GM19025 (cell line): ENCODE data around the gene CISH.

Experiments
- ATAC-seq: cut with Tn5 transposase; IDR thresholded peaks from one replicate; pipeline ENCODE4 v1.9.1; 2021; ENCODE audit warnings: mild to moderate bottlenecking, low read depth, moderate library complexity; ENCODE audit not compliant: unreplicated experiment

The CISH gene

DNA sequence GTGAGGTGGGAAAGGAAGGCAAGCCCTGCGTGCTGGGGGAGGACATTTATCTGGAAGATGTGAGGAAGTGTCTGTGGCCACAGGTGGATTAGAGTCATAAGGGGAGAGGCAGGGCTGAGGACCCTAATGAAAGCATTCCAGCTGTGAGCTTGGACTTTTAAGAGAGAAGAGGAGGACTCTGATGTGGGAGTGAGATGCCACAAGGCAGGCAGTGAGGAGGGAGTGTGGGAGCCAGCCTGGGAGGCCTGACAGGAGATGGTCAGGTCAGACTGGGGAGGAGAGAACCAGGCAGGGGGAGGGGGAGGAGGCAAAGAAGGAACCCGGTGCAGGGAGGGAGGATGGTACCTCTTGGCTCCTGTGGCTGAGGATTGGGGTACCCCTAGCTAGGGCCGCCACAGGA lies 26.4 kb upstream of the CISH start:
- ATAC-seq = no peak

DNA sequence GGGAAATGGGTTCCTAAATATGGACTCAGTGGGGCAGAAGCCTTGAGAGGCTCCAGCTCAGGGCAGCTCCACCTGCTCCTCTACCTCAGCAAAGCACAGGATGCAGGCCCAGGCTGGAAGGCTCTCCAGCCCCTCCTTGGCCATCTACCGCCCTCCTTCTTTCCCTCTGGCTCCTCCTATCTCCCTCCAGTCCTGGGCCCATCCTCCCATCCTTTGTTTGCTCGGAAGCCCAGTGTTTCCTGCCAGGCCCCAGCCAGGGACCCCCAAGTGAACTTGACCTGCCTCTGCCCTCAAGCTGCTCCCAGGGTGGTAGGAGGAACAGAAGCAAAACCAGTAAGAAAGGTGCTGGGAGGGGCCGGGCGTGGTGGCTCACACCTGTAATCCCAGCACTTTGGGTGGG lies 25.4 kb upstream of the CISH start:
- ATAC-seq = no peak

DNA sequence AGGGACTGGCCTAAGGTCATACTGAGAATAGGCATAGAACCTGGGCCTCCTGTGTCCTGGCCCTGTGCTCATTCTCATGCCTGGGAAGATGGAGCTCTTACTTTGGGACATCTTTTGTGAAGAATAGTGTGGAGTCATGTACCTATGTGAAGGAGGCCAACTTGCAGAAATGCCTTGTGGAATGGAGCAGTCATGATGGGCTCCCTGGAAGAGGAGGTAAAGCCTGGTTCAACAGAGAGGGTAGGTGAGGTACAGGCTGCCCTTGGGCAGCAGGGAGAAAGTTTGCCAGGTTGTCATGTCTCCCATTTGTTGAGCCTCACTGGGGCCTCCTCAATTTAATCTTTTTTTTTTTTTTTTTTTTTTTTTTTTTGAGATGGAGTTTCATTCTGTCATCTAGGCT lies 23.5 kb upstream of the CISH start:
- no peak for ATAC-seq

DNA sequence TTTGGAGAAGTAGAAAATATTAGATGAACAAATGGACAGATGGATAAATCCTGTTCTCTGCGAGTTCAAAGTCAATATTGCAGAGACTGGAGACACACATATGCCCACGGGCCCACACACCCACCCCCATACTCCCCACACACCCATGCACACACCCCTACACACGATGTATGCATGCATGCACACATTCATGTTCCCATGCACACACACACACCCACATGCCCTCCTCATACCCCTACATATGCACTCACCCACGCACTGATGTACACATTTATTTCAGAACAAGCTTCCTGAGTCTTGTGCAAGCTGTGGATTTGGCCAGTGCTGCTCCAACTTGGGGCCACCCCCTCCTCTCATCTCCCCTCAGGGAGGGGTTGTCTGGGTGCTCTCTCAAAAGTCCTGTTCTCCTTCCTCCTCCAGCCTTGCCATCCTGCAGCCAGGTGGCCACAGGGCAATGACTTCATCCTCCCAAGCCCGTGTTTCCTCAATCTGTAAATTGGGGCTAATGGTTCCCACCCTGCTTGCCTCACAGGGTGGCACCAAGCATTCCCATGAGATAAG lies 21.7 kb upstream of the CISH start:
- ATAC-seq = no peak

DNA sequence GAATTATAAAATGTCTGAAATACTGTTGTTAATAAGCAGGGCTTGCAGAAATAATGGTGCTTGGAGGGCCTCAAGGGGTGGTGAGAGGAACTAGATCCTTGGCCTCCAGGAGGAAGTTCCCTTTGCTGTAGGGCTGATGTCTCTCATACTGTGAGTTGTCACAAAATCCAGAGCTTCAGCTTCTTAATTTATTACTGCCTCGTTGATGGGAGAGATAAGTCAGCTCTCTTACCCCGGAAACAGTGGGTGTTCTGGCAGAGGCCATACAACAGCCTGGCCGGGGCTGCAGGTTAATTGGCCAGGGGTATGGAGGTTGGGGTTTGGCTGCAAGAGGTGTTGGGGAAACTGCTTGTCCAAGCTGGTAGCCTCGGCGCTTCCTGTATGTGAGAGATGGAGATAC lies 20.9 kb upstream of the CISH start:
- ATAC-seq = no peak

DNA sequence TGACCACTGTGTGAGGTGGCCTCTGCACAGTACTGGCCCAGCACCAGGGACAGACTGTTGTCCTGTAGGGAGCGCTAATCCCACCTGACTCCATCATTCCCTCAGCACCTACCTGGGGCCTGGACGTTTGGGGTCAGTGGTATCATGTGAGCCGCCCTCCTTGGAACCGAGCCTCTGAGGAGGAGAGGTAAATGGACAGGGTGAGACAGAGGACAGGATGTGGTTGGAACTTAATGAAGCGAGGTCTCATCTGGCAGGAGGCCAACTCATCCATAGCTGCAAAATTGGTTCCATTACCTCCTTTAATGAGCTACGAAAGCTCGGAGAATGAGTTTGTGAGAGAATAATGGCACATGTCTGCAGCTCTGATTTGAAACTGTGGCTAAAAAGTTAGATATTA lies 19.3 kb upstream of the CISH start:
- no peak for ATAC-seq

DNA sequence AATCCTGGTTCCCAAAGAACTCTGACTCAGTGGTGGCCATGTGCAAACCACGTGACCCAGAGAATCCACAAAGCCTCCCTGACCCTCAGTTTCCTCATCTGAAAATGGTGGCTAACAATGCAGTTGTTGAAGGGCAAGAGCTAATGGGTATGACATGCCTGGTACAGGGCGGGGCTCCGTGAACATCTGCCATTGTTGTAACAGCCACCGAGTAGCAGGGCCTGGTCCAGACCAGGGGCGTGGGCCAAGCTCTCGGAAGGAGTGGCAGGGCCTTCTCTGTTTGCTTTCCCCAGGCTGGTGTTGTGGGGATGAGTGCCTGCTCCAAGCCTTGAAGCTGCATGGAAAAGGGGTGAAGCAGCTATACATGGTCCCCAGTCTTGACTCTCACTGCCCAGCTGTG lies 18.8 kb upstream of the CISH start:
- no peak for ATAC-seq

DNA sequence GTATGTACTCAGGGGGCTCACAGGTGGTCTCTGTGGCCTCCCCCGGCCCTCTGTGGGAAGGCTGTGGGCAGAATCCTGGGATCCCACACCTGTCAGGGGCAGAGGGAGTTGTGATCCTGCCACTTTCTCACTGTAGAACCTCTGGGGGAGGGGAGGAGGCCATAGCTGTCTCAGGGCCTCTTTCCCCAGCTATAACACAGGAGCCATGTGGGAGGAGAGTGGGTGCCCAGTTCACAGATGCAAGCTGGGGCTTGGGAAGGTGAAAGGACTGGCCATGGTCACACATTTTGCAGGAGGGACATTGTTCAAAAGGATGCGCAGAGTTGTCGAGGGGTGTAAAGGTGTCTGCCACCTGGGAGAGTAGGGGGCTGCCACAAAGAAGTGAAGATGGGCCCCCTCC lies 17.0 kb upstream of the CISH start:
- ATAC-seq = no peak

DNA sequence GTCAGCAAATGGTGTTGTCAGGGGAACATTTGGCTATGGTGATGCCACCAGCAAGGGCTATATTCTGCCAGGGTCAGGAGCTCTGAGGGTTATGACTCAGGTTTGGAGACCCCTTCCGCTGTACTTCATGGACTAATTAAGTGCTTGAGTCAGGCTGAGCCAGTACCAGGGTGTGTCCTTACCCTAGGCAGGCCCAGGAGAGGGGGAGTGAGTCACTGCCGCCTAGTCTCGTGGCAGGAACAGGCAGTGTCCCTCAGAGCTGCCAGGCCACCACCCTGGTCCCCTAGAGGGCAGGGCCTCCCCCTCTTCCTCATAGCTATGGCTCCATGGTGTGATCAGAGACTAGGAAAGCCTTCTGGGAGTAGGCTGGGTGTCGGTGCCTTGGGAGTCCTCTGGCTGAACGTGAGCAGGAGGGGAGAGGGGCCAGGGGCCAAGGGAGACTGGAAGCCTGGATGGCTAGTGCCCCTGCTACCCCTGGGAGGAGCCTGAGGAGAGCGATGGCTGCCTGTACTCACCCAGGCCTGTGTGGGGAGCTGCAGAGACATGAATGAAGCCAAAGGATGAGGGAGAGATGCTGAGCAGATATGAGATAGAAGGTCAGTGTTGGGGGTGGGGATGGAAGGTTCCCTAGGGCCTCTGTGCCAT lies 16.0 kb upstream of the CISH start:
- ATAC-seq = no peak

DNA sequence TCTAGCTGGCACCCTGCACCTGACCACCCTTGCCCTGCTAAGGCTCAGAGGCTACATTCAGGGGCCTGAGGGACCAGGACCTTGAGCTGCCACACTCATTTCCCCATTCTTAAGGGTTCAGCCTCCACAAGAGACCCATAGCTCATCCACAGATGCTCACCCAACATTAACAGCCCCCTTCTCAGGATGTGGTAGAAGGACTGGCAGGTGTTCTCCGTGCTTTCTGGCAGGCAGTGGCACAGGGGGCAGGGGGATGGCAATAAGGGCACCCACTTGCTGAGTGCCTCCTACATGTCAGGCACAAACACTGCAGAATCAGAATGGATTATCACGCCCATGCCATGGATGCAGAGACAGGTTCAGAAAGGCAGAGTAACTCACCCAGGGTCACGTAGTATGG lies 14.8 kb upstream of the CISH start:
- no peak for ATAC-seq

DNA sequence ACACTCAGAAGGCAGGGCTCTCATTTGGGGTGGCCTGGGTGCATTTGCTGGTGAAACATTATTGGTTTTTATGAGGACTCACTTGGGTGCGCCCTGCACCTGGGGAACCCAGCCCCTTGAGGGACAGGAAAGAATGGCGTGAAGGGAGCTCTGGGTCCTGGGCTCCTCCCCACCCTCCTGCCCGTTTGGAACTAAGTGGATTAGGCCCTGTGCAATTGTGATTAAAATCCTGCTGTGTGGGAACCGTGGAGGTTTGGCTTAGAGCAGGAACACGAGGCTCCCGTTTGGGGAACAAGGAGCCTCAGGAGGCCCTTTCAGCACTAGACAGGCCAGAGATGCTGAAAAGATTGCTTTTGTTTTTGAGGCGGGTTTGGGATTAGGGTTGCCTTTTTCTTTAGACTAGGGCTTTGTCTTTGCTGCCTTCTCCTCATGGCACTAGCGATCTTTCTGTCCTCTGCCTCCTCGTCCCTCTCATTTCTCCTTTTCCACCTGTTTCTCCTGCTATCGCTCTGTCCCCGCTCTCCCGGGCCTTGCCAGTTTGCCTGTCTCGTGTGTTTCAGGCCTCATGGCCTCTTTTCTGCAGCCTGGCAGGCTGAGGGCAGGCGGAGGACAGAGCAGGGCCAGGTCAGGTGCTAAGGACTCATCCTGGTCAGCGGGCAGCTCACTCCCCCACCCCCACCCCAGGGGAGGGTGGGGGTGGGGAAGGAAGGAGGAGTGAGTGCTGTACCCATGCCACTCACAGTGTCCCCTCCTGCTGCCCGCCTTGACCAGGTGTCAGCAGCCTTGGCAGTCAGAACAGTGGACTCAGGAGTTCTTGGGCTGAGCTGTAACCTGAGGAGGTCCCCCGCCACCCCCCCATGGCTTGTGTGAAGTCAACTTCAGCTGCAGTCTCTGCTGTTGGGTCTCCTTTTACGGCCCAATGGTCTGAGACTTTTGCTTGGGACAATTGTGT lies 13.9 kb upstream of the CISH start:
- ATAC-seq = no peak

DNA sequence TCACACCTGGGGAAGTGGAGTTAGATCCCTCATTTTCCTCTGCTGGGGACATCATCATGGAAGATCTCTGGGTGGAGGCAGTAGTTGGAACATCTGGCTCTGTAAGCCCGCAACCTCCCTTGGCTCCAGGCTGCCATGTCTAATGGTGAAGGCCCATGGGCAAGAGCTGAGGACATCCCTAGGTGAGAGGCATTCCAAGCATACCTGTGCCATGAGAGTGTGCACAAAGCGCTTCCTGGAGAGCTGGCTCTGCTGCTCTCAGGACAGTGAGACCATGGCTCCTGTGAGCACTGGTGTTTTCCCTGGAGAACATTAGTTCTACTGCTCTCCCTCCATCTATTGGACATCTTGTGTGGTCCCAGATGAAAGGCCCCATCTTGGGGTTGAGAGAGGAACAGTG lies 13.1 kb upstream of the CISH start:
- ATAC-seq = no peak

DNA sequence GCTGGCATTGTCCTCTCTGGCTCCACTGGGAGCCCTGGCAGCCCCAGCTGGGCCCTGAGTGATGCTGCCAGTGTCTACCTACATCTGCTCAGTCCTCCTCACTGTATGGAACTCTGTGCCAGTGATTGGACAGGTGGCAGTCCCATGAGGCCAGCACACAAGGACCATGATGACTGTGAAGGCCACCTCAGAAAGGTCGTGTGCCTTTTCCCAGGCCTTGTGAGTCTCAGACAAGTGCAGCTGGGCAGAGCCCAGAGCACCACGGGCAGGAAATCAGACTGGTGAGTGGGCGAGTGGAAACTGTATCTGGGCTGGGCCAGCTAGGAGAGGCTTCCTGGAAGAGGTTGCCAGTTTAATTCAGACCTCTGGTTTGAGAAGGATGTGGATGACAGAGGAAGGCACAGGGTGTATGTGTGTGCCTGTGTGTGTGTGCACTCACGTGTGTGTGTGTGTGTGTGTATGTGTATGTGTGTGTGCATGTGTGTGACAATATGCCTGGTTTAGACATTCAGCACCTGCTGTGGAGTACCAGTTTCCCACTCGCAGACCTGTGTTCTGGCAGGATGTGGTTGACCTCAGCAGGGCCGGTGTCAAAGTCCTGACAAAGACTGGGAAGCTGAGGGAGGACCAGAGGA lies 12.4 kb upstream of the CISH start:
- peak; percentile 43 for ATAC-seq

DNA sequence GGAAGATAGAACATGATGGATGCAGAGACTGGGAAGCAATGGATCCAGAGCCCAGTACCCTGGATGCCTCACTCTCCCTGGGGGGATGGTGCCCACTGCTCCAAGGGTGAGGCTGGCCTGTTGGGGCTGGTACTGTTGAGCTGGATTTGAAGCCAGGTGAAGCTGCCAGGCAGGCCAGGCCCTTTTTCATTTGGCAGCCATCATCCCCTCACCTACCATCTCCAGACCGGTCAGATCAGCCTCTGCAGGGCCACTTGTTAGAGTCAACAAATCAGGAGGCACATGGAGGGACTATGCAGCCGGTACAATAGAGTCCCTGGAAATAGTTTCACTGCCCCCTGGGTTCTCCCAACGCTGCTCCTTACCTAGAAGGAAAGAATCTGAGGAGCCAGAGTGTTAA lies 11.3 kb upstream of the CISH start:
- ATAC-seq = no peak

DNA sequence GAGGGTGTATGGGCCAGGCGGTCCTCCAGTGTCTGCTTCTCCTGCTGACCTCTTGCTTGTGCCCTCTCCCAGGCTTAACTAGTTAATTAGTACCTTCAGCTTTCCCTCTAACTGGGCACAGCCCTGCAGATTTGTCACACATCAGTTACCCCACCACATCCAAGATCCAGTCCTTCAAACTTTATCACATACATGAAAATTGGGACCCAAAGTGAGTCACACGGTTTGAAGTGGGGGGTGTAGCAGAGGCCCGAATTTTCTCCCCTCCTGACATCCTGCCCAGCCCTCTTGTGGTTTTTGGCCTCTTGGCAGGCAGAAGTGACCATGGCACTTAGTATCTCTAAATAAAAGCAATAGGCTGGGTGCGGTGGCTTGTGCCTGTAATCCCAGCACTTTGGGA lies 9.2 kb upstream of the CISH start:
- ATAC-seq = no peak

DNA sequence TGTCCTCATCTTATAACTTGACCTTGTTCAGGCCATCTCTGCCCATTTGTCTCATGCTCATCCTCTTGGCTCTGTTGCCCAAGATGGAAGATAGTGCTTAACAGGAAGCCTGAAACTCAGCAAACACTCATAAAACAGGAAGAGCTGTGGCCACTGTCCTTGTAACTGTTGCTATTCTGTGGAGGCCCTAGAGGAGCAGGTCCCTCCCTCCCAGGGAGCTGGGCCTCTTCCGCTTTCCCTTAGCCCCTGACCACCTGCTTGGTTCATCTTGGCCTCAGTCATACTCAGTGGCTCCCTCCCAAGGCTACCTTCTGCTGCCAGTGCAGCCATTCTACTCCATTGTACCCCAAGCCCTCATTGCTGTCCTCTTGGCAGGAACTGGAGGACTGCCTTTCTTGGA lies 8.8 kb upstream of the CISH start:
- no peak for ATAC-seq

DNA sequence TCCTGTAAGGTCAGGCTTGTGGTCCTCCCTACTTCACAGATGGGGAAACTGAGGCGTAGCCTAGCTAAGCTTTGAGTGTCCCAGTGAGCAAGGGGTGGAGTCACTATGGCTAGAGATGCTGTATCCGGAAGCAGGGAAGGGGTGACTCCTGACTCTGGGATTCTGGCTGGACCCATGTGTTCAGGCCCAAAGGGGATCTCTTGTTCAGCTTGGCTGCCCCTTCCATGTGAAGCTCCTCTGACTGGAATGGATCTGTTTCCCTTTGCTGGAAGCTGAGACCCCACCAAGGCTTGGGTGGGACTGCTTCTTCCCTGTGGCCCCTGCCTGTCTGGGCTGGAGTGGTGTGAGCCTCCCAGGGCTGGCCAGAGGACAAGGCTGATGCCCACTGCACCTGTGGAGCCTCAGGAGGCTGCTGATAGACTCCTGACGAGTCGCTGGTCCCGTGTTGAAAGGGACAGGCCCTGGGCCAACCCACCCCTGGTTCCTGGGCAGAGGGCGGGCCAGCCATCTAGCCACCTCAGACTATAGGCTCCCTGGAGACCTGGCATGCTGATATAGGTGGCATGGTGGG lies 6.4 kb upstream of the CISH start:
- no peak for ATAC-seq

DNA sequence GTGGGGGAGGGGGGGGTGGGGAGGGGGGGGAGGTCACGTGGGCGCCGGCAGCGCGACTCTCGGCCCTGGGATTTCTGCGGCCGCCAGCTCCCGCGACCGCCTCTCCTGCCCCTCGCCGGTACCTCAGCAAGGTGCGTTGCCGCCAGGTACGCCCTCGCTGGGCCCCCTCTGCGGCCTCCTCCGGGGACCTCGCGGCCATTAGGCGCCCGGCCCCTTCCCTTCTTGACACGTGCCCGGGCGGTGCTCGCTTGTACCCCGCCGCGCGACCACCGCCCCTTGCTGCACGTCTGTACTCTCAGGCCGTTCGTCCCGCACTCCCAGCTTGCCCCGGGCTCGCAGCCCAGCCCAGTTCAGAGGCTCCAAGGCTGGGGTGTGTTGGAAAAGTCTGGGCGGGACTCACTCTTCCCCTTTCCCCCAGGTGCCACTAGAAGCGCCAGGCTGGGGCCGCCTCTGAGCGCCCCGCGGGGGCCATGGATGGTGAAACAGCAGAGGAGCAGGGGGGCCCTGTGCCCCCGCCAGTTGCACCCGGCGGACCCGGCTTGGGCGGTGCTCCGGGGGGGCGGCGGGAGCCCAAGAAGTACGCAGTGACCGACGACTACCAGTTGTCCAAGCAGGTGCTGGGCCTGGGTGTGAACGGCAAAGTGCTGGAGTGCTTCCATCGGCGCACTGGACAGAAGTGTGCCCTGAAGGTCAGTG lies 5.7 kb upstream of the CISH start, which contains the start of gene MAPKAPK3:
MAPKAPK3 (plus strand) TSS at position 56 of the 696 bp plus-strand sequence; CDS start at position 471, 415 bp downstream.
- peak; percentile 11 for ATAC-seq

DNA sequence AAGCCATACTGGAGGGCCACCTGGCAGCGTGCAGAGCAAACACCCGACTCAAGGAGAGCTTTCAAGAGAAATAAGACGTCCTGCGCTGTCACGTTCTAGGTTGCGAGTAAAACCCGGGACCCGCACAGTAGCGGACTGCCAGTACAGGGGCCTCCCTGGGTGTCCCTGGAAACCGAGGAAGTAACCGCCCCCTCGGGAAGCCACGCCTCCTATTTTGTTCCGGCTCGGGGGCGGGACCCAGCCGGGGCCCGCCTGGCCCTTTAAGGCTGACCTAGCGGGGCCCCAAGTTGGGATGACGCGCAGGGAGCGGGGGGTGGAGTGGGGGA lies 5.2 kb upstream of the CISH start:
- ATAC-seq = peak; percentile 65

DNA sequence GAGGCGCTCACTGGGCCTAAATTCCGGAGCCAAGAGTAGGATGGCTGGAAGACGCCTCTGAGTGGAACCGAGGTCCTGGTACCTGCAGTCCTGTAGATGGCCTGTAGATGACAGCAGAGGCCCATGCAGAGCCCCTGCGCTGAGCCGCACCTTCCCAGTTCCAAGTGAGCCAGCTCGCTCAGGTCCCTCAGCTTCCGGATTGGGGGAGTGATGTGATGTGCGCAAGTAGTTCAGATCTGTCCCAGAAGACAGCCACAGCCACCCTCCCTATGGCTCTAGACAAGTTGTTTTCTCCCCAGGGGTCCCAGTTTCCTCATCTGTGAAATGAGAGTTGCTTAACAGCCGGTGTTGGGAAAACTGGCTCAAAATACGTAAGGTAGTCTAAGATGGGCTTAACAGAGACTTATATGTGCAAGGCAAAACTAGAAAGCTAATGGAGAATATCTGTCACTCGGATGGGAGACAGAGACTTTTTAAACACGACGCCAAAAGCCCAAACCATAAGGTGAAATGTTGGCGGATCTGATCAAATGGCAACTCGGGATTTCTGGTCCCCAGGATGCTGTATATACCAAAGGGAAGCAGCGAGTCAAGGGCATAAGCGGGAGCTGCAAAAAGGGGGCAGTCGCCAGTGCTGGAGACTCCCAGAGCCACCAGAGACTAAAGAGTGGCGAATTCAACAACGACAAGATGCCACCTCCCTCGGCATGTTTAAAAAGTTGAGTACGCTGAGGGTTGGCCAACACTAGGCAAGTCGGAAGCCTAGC lies 4.6 kb upstream of the CISH start:
- ATAC-seq = no peak
